Measurements from ENCODE around the gene ZSWIM4. TPM values are rescaled to one million over a fixed set of nuclear protein-coding genes. Genes with fewer than 3 reads are reported as not detected.

ZSWIM4 gene
- total RNA-seq, 2 donors from 2014 or later, result 3.4 to 7.3 TPM

- ATAC-seq (peak; percentile 96), DNase-seq (peak; percentile 99)
- intact Hi-C loops (cut with DNase I), result loop anchor here (2.0 to 5.0 kb wide), 3 partner anchors 77 to 194 kb away; partner anchors contain the start of gene MISP3 (in 1 of the 2)
Measured at GRCh38 chr19:13880059-13881043, 85.1 kb downstream of the ZSWIM4 start.

DNA sequence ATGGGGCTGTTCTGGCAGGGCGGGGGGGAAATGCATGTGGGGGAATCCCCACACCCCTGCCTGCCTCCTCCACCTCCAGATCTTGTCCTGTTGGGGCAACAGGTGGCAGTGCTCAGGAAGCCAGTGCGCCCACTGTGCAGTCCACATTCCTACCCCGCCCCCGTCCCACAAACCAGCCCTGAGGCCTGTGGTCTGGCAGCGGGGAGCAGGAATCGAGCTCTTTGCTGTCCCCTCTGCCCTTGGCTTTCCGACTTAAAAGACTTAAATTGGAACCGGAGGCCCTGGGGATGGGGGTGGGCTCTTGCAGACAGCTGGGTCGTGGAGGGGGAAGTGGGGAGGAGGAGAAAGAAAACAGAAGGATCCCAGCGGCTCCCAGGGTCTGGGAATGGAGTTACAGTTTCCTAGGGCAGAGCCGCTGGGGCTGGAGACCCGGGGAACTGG, 86.0 kb downstream of the ZSWIM4 start:
- intact Hi-C loops (cut with DNase I), result loop anchor here (2.0 to 5.0 kb wide), 3 partner anchors 76 to 194 kb away; partner anchors contain the start of gene MISP3 (in 1 of the 2)
- ATAC-seq, result peak in 1 of 2 donors; percentile 6
- DNase-seq, result no peak

Small RNA genes within 50 kb of the gene (microRNA-seq; reads per million reads assigned to microRNA genes)
- 580 to 833 reads per million in 2 donors for gene MIR181C
- 445 to 488 reads per million in 2 donors for gene MIR181D

Other genes starting within 250 kb of the ZSWIM4 start
- 10 to 100 TPM; 15.8 to 16.4 TPM for gene MRI1, start 30.9 kb upstream of the ZSWIM4 start, total RNA-seq
- 10 to 100 TPM; 82.6 to 83.2 TPM for gene C19orf53, start 21.0 kb upstream of the ZSWIM4 start, total RNA-seq
- gene NANOS3, start 81.7 kb downstream of the ZSWIM4 start, total RNA-seq, result 1 to 10 TPM; 1.0 to 1.2 TPM
- 1 to 10 TPM in 1 of 2 donors, under 1 TPM in 1; 0.62 to 1.1 TPM for gene BRME1, start 110.7 kb downstream of the ZSWIM4 start, total RNA-seq
- gene CC2D1A, start 110.8 kb downstream of the ZSWIM4 start, total RNA-seq, result 10 to 100 TPM; 19.4 to 20.5 TPM
- 1 to 10 TPM; 1.1 to 1.4 TPM for gene PODNL1, start 143.0 kb downstream of the ZSWIM4 start, total RNA-seq
- gene DCAF15, start 157.1 kb downstream of the ZSWIM4 start, total RNA-seq, result 10 to 100 TPM; 17.1 to 19.2 TPM
- 10 to 100 TPM; 11.0 to 12.3 TPM for gene RFX1, start 210.9 kb downstream of the ZSWIM4 start, total RNA-seq
- gene RLN3, start 232.7 kb downstream of the ZSWIM4 start, total RNA-seq, result not detected
- 1 to 10 TPM; 4.7 to 6.2 TPM for gene IL27RA, start 236.3 kb downstream of the ZSWIM4 start, total RNA-seq

Data from left cardiac atrium (tissue), 4 donors.